Pancreas (tissue), 10 donors: Measurements from ENCODE around the gene MLXIP. TPM values are rescaled to one million over a fixed set of nuclear protein-coding genes. Genes with fewer than 3 reads are reported as not detected.

ENCODE experiments used
- ATAC-seq, 4 donors: fragments of 200-7000 bp; cut with Tn5 transposase; one replicate each; pipeline versions ENCODE4 v1.8.0 to v1.9.1; 2020; ENCODE audit warnings: mild to moderate bottlenecking in 4 of 4, moderate library complexity in 4 of 4
- DNase-seq, 6 donors: peaks; one replicate each; pipeline ENCODE4 v3.0.0-alpha.2; 2020
- FAIRE-seq: peaks from 2 replicates; lab custom pipeline; 2012; peaks lifted over from hg19 to GRCh38; lab: Jason Lieb, UNC
- H3K27ac ChIP-seq, 4 donors: fragments of 200-600 bp; sonication (generic); 1 replicate in 3 of 4; 2 replicates in 1 of 4; pipeline versions ENCODE4 v1.5.0 to v1.8.0; 2020
- H3K27me3 ChIP-seq, 4 donors: fragments of 200-600 bp; one replicate each; pipeline ENCODE4 v1.8.0; 2021
- H3K36me3 ChIP-seq, 3 donors: fragments of 200-600 bp; sonication (generic) in 1 of 3; one replicate each; pipeline versions ENCODE4 v1.5.0 to v1.8.0; 2020 to 2021
- H3K4me1 ChIP-seq, 3 donors: fragments of 200-600 bp; one replicate each; pipeline ENCODE4 v1.8.0; 2021
- H3K4me3 ChIP-seq, 4 donors: fragments of 200-600 bp; sonication (generic) in 2 of 4; one replicate each; pipeline versions ENCODE4 v1.5.0 to v1.8.0; 2020 to 2021
- H3K9me3 ChIP-seq, 4 donors: fragments of 200-600 bp; one replicate each; pipeline ENCODE4 v1.8.0; 2021
- WGBS, 2 donors: extraction: QIAGEN DNeasy Blood & Tissue Kit; methylation state at CpG; one replicate each; pipeline ENCODE4 v1.1.7; 2013; 5-methylcytosine and 5-hydroxymethylcytosine counted together
- intact Hi-C, 3 donors: fragments of 100-400 bp; cut with DNase I; formaldehyde crosslinking; loops; one replicate each; pipeline versions ENCODE4 v1.11.1 to v1.14.2; 2022
- polyA plus RNA-seq, 2 donors: library from polyadenylated mRNA; stranded (reverse); fragments of 200-250 nt; gene quantifications; one replicate each; pipeline ENCODE4 v1.2.3, GENCODE V29; 2013
- total RNA-seq, 6 donors: library from RNA; stranded (reverse); fragmentation: NEBNext Ultra II Directional in 4 of 6; extraction: Animal tissue kit (Norgen Biotek cat#: 25700) in 4 of 6; gene quantifications; one replicate each; pipeline versions ENCODE4 v1.2.1 to v1.2.4, GENCODE V29; 2021 to 2023
- TF ChIP-seq, protein P1 (sequence below), 4 donors: fragments of 200-600 bp; sonication (generic) in 3 of 4; IDR thresholded peaks; one replicate each; pipeline versions ENCODE4 v1.5.0 to v1.8.0; 2021; ENCODE audit warnings: antibody characterized with exemption in 4 of 4
- donor health status: healthy with polysubstance abuse.
- donor health status: DM: no; HTN: no; CAD: no; lungs with moderate emphysema.
- donor health status: DM: no; HTN: no; CAD: no.
- donor health status: control.
- donor health status: control.
- donor health status: Bipolar disorder and iron deficiency.
- donor health status: DM: yes; HTN: yes; CAD: no.
- donor health status: DM: no; HTN: no; CAD: no.
- donor health status: DM: no; HTN: no; CAD: no.
- donor health status: DM: yes; HTN: yes; CAD: no.

MLXIP gene
- total and polyA plus RNA-seq, 8 donors, result 35.4 to 90.1 (median 55.5) TPM

DNA sequence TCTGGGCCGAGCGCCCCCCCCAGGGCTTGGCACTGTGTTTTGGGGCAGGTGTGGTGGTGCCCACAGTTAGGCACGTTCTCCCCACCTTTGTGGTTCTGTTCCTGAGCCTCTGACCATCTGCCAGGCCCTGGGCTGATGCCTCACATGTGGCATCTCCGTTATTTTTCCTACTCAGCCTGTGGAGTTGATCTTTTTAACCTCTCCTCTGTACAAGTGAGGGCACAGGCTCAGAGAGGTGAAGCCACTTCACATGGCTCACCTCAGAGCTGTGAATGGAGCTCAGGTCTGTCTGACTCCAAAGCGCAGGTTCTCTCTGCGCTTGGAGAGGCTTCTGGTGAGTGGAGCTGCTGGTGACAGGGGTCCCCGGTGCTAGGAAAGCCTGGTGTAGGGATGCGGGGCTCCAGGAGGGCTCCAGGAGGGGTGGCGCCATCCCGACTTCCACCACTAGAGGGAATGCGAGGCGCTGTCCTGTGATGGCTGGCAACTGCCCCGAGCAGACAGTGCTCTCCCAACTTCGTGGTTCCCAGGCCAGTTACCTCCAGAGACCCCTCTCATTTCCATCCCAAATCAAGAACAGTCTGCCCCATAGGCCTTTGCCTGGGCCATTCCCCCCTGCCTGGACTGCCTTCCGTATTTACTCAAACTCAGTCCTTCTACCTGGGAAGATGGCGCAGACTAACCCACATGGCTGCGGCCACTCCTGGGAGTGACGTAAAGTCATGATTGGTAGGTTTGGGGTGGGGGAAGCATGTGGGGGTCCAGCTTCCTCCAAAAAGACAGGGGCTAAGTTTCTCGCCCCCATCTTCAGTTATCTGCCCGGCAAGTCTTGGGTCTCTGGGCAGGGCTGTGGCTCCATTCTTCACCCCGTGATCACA lies 47.0 kb upstream of the MLXIP start:
- WGBS, 2 donors, result 55 to 69% methylated on average over 19 to 21 of the region's 21 CpGs
- Histone ChIP-seq H3K4me3 (no peak overlapping the region), H3K27ac (no peak overlapping the region), H3K4me1 (peaks cover 0 to 5% (median 4%) of the 10 kb centered on the region in 3 donors), H3K9me3 (no peaks in the 10 kb centered on the region), H3K27me3 (no peaks in the 10 kb centered on the region), H3K36me3 (peaks cover 0 to 15% (median 0%) of the 10 kb centered on the region in 3 donors)
- intact Hi-C loops, result no loop called here
- ATAC-seq (peak in 3 of 4 donors; percentile 61 to 76 (median 68)), DNase-seq (peak in 4 of 6 donors; percentile 50 to 85 (median 65)), FAIRE-seq (no peak)
- TF ChIP-seq, protein P1, sequence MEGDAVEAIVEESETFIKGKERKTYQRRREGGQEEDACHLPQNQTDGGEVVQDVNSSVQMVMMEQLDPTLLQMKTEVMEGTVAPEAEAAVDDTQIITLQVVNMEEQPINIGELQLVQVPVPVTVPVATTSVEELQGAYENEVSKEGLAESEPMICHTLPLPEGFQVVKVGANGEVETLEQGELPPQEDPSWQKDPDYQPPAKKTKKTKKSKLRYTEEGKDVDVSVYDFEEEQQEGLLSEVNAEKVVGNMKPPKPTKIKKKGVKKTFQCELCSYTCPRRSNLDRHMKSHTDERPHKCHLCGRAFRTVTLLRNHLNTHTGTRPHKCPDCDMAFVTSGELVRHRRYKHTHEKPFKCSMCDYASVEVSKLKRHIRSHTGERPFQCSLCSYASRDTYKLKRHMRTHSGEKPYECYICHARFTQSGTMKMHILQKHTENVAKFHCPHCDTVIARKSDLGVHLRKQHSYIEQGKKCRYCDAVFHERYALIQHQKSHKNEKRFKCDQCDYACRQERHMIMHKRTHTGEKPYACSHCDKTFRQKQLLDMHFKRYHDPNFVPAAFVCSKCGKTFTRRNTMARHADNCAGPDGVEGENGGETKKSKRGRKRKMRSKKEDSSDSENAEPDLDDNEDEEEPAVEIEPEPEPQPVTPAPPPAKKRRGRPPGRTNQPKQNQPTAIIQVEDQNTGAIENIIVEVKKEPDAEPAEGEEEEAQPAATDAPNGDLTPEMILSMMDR (IDR thresholded peaks at IDR 0.05), result peak; percentile 59 to 76 (median 64)

DNA sequence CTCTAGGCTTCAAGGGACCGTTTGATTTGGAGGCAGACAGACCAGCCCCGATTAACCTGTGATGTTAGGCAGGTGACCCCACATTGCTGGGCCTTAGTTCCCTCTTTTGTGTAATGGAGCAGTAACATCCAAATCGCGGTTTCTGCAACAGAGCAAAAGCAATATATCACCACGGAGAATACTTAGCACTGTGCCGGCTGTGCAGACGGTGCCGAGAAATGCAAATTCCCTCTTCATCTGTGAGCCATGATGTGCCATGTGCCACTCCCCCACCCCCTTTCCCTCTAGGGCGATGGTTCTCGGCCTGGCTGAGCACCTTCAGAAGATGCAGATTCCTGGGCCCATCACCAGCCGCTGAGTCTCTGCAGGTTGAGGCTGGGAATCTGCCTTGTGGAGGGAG lies 46.0 kb upstream of the MLXIP start:
- H3K4me3 ChIP-seq, result no peak overlapping the region
- H3K36me3 ChIP-seq, result peaks cover 0 to 15% (median 0%) of the 10 kb centered on the region in 3 donors
- 82 to 88% methylated on average over 11 of the region's 11 CpGs for WGBS, 2 donors
- H3K4me1 ChIP-seq, result no peaks in the 10 kb centered on the region
- FAIRE-seq, result no peak
- H3K9me3 ChIP-seq, result no peaks in the 10 kb centered on the region
- no peak for DNase-seq
- H3K27ac ChIP-seq, result no peak overlapping the region
- intact Hi-C loops, result no loop called here
- no peak for ATAC-seq
- TF ChIP-seq, protein P1 (IDR thresholded peaks at IDR 0.05), result no peak
- no peaks in the 10 kb centered on the region for H3K27me3 ChIP-seq

DNA sequence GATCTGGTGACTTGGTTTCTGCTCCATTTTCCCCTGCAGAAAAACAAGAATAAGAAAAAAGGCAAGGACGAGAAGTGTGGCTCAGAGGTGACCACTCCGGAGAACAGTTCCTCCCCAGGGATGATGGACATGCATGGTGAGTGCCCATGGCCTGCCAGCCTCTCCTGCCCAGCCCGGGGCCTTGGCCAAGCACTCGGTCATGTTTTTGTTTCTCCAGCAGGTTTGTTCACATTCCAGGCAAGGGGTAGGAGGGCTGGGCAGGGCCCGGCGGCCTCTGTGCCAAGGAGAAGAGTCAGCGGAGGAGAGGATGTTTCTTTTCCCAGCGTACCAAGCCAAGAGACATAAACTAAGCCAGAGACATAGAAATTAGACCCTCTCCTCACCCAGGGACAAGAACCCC lies 43.3 kb upstream of the MLXIP start:
- TF ChIP-seq, protein P1 (IDR thresholded peaks at IDR 0.05), result no peak
- peak in 3 of 6 donors; percentile 43 to 65 (median 58) for DNase-seq
- Histone ChIP-seq H3K4me1 (no peaks in the 10 kb centered on the region), H3K36me3 (peaks cover 0 to 20% (median 0%) of the 10 kb centered on the region in 3 donors), H3K4me3 (no peak overlapping the region), H3K27ac (peak overlapping the region in 3 of 4 donors; percentile 23 to 48 (median 34)), H3K27me3 (no peaks in the 10 kb centered on the region), H3K9me3 (no peaks in the 10 kb centered on the region)
- peak; percentile 64 to 82 (median 74) for ATAC-seq
- 57 to 71% methylated on average over 8 of the region's 8 CpGs for WGBS, 2 donors
- intact Hi-C loops, result no loop called here
- FAIRE-seq, result no peak

DNA sequence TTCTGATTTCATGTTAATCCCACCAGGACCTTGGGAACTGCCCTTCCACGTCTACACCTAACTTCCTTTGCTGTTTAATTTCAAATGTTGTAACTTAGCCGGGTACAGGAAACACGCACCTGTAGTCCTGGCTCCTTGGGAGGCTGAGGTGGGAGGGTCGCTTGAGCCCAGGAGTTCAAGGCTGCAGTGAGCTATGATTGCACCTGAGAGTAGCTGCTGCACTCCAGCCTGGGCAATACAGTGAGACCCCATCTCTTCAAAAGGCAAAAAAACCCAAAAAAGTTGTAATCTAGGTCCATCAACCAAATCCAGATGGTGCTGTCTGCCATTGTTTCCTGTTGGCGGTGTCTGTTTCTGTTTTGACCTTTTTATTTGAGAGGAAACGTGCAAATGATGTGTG lies 42.4 kb upstream of the MLXIP start:
- Histone ChIP-seq H3K9me3 (no peaks in the 10 kb centered on the region), H3K27ac (peak overlapping the region in 2 of 4 donors; percentile 16 to 48), H3K27me3 (no peaks in the 10 kb centered on the region), H3K4me1 (no peaks in the 10 kb centered on the region), H3K36me3 (peaks cover 0 to 20% (median 0%) of the 10 kb centered on the region in 3 donors), H3K4me3 (no peak overlapping the region)
- no peak for DNase-seq
- TF ChIP-seq, protein P1 (IDR thresholded peaks at IDR 0.05), result no peak
- 90 to 93% methylated on average over 6 of the region's 6 CpGs for WGBS, 2 donors
- FAIRE-seq, result no peak
- intact Hi-C loops, result no loop called here
- ATAC-seq, result no peak
